A549 (cell line): ENCODE data around the gene SOD1. TPM values are rescaled to one million over a fixed set of nuclear protein-coding genes. Genes with fewer than 3 reads are reported as not detected.

Experiments used
- ATAC-seq, 2 experiments: fragments of 200-7000 bp in 1 of 2; fragments of >200 bp in 1 of 2; cut with Nextera tagmentation in 1 of 2; cut with Tn5 transposase in 1 of 2; 3 replicates each; pipeline versions ENCODE4 v1.8.0 to v1.9.1; 2018 to 2020; ENCODE audit warnings: mild to moderate bottlenecking in 1 of 2, moderate library complexity in 1 of 2
- CTCF ChIA-PET: fragments of 300-600 bp; sonication (Branson Sonifier 250); formaldehyde crosslinking; extraction: SDS; loops from one replicate; lab custom pipeline; 2021; ENCODE audit warnings: antibody characterized with exemption, inconsistent platforms; lab: Yijun Ruan, JAX
- POLR2A ChIA-PET: fragments of 350-600 bp; formaldehyde crosslinking; extraction: SDS; loops from one replicate; lab custom pipeline; 2021; ENCODE audit warnings: antibody characterized with exemption, inconsistent platforms; lab: Yijun Ruan, JAX
- DNase-seq, 2 experiments: peaks; one replicate each; pipeline versions ENCODE4 v3.0.0 to v3.0.0-alpha.2; 2011 to 2016; ENCODE audit warnings: low read depth in 1 of 2, low spot score in 1 of 2
- FAIRE-seq: peaks from 2 replicates; lab custom pipeline; 2011; peaks lifted over from hg19 to GRCh38; lab: Jason Lieb, UNC
- H3K27ac ChIP-seq, 2 experiments: fragments of >200 bp; sonication (Bioruptor Twin); formaldehyde crosslinking; 3 replicates each; pipeline ENCODE4 v1.5.1; 2016 to 2017
- H3K4me1 ChIP-seq: fragments of >200 bp; sonication (Bioruptor Twin); formaldehyde crosslinking; 3 replicates; pipeline ENCODE4 v1.6.1; 2016
- H3K4me2 ChIP-seq: fragments of >200 bp; sonication (Bioruptor Twin); formaldehyde crosslinking; 3 replicates; pipeline ENCODE4 v1.6.1; 2016
- H3K4me3 ChIP-seq: fragments of >200 bp; sonication (Bioruptor Twin); formaldehyde crosslinking; 3 replicates; pipeline ENCODE4 v1.5.1; 2016
- H3K9me3 ChIP-seq: fragments of >200 bp; sonication (Bioruptor Twin); formaldehyde crosslinking; 3 replicates; pipeline ENCODE4 v1.6.1; 2016
- BHLHE40 ChIP-seq: IDR thresholded peaks from 2 replicates; pipeline ENCODE4 v1.6.1; 2012; ENCODE audit warnings: low read depth, low read length, inconsistent platforms
- CEBPB ChIP-seq, 2 experiments: fragments of >200 bp in 1 of 2; sonication (Bioruptor Twin) in 1 of 2; formaldehyde crosslinking in 1 of 2; IDR thresholded peaks; 2 replicates each; pipeline ENCODE4 v1.6.1; 2012 to 2016
- FOSL2 ChIP-seq, 2 experiments: fragments of 450-650 bp in 1 of 2; fragments of >200 bp in 1 of 2; sonication (Bioruptor Twin) in 1 of 2; formaldehyde crosslinking; IDR thresholded peaks; 2 replicates each; pipeline versions ENCODE4 v1.5.0 to v1.6.1; 2016 to 2020; ENCODE audit warnings: mild to moderate bottlenecking in 1 of 2, moderate library complexity in 1 of 2
- FOXS1 ChIP-seq: fragments of 250-450 bp; sonication (Bioruptor Pico); IDR thresholded peaks from 2 replicates; pipeline ENCODE4 v1.5.0; 2020; ENCODE audit warnings: mild to moderate bottlenecking, moderate library complexity
- HOXB5 ChIP-seq: fragments of 250-450 bp; sonication (Bioruptor Pico); IDR thresholded peaks from 2 replicates; pipeline ENCODE4 v1.5.0; 2020; ENCODE audit warnings: mild to moderate bottlenecking, moderate library complexity
- JUN ChIP-seq, 2 experiments: fragments of >200 bp; sonication (Bioruptor Twin); formaldehyde crosslinking; IDR thresholded peaks; 2 replicates in 1 of 2; 3 replicates in 1 of 2; pipeline ENCODE4 v1.6.1; 2016 to 2017
- JUNB ChIP-seq: fragments of >200 bp; sonication (Bioruptor Twin); formaldehyde crosslinking; IDR thresholded peaks from 2 replicates; pipeline ENCODE4 v1.6.1; 2016
- MAFK ChIP-seq: fragments of 450-650 bp; IDR thresholded peaks from 2 replicates; pipeline ENCODE4 v1.6.1; 2014; ENCODE audit not compliant: partially characterized antibody
- MAZ ChIP-seq: fragments of 150-350 bp; IDR thresholded peaks from 2 replicates; pipeline ENCODE4 v1.6.1; 2014; ENCODE audit warnings: antibody characterized with exemption, low read depth, low read length, borderline replicate concordance
- NFE2L2 ChIP-seq: fragments of 150-350 bp; conservative IDR thresholded peaks from 2 replicates; pipeline ENCODE4 v1.6.1; 2014; ENCODE audit warnings: low read length
- NR3C1 ChIP-seq: fragments of >200 bp; sonication (Bioruptor Twin); formaldehyde crosslinking; IDR thresholded peaks from 3 replicates; pipeline ENCODE4 v1.6.1; 2017
- RARB ChIP-seq: fragments of 250-450 bp; sonication (Bioruptor Pico); IDR thresholded peaks from 2 replicates; pipeline ENCODE4 v1.8.0; 2021; ENCODE audit warnings: mild to moderate bottlenecking, moderate library complexity
- SREBF2 ChIP-seq: fragments of 450-650 bp; IDR thresholded peaks from 2 replicates; pipeline ENCODE4 v1.6.1; 2014; ENCODE audit warnings: mild to moderate bottlenecking, moderate library complexity
- TFCP2L1 ChIP-seq: fragments of 250-450 bp; sonication (Bioruptor Pico); IDR thresholded peaks from 2 replicates; pipeline ENCODE4 v1.5.0; 2021; ENCODE audit warnings: mild to moderate bottlenecking
- TP53 ChIP-seq: fragments of 250-450 bp; sonication (Bioruptor Pico); IDR thresholded peaks from 2 replicates; pipeline ENCODE4 v1.5.0; 2021; ENCODE audit warnings: mild to moderate bottlenecking, moderate library complexity
- ZSCAN20 ChIP-seq: fragments of 250-450 bp; sonication (Bioruptor Pico); IDR thresholded peaks from 2 replicates; pipeline ENCODE4 v1.8.0; 2022; ENCODE audit warnings: mild to moderate bottlenecking, moderate library complexity
- WGBS: methylation state at CpG from one replicate; pipeline ENCODE4 v1.1.6; 2017; ENCODE audit errors: missing lambda C conversion rate; 5-methylcytosine and 5-hydroxymethylcytosine counted together
- polyA plus RNA-seq, 4 experiments: library from polyadenylated mRNA; depleted of rRNA in 3 of 4; stranded (reverse); fragments of >200 nt; fragmentation: RNase III in 1 of 4; extraction: RNeasy Plus Mini Kit Qiagen cat#74134 plus additional on column Dnase treatment in 1 of 4; gene quantifications; 2 replicates in 3 of 4; 3 replicates in 1 of 4; pipeline ENCODE4 v1.2.3, GENCODE V29; 2011 to 2017
- TF ChIP-seq, protein P1 (sequence below): fragments of >200 bp; sonication (Bioruptor Twin); formaldehyde crosslinking; IDR thresholded peaks from 2 replicates; pipeline ENCODE4 v1.6.1; 2016
- TF ChIP-seq, protein P2 (sequence below): fragments of 250-450 bp; sonication (Bioruptor Pico); IDR thresholded peaks from 2 replicates; pipeline ENCODE4 v1.5.0; 2020; ENCODE audit warnings: low read depth, mild to moderate bottlenecking, moderate library complexity
- TF ChIP-seq, protein P3 (sequence below): fragments of 250-450 bp; sonication (Bioruptor Pico); IDR thresholded peaks from 2 replicates; pipeline ENCODE4 v1.5.0; 2021; ENCODE audit warnings: mild to moderate bottlenecking, moderate library complexity, borderline replicate concordance
- TF ChIP-seq, protein P4 (sequence below): fragments of >200 bp; sonication (Bioruptor Twin); formaldehyde crosslinking; IDR thresholded peaks from 3 replicates; pipeline ENCODE4 v1.6.1; 2016
- TF ChIP-seq, protein P5 (sequence below): IDR thresholded peaks from 2 replicates; pipeline ENCODE4 v1.6.1; 2012
- TF ChIP-seq, protein P6 (sequence below): fragments of >200 bp; sonication (Bioruptor Twin); formaldehyde crosslinking; IDR thresholded peaks from 3 replicates; pipeline ENCODE4 v1.5.1; 2016
- TF ChIP-seq, protein P7 (sequence below): IDR thresholded peaks from 2 replicates; pipeline ENCODE4 v1.6.1; 2012

SOD1 gene
- polyA plus RNA-seq, 2 of the 4 experiments (the other 2 are of a cell fraction), result 488 to 551 TPM

DNA sequence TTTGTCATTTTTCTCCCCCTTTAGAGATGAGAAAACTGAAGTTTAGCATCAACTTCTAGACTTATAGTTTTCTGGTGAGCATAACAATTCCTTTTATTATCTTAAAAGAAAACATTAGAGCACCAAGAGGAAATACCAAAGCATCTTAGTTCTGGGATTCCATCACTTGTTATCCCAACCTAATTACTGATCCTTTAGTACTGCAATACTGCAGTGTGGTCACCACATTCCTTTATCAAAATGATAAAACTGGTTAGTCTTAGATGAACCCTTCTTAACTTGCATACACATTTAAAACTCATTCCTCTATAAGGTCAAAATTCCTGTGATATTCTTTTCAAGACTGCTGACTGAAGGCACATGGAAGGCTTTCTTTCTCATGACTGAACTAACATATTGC lies 23.1 kb downstream of the SOD1 start:
- H3K4me1 ChIP-seq, result no peaks in the 10 kb centered on the region
- ChIA-PET POLR2A (no interaction called here), CTCF (no interaction called here)
- no peaks in the 10 kb centered on the region for H3K9me3 ChIP-seq
- FAIRE-seq (no peak), ATAC-seq (no peak), DNase-seq (no peak)
- TF ChIP-seq ZSCAN20 (no peak), MAFK (no peak), MAZ (no peak), NR3C1 (no peak), FOXS1 (no peak), JUN (IDR thresholded peaks at IDR 0.05) (no peak), RARB (CRISPR knock-in tag) (no peak), JUNB (no peak), HOXB5 (CRISPR knock-in tag) (no peak), FOSL2 (IDR thresholded peaks at IDR 0.05) (no peak), FOSL2 (CRISPR knock-in tag; IDR thresholded peaks at IDR 0.05) (no peak)
- TF ChIP-seq, protein P1, sequence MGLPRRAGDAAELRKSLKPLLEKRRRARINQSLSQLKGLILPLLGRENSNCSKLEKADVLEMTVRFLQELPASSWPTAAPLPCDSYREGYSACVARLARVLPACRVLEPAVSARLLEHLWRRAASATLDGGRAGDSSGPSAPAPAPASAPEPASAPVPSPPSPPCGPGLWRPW, result no peak
- TF ChIP-seq, protein P2, sequence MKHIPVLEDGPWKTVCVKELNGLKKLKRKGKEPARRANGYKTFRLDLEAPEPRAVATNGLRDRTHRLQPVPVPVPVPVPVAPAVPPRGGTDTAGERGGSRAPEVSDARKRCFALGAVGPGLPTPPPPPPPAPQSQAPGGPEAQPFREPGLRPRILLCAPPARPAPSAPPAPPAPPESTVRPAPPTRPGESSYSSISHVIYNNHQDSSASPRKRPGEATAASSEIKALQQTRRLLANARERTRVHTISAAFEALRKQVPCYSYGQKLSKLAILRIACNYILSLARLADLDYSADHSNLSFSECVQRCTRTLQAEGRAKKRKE, result no peak
- TF ChIP-seq, protein P3, sequence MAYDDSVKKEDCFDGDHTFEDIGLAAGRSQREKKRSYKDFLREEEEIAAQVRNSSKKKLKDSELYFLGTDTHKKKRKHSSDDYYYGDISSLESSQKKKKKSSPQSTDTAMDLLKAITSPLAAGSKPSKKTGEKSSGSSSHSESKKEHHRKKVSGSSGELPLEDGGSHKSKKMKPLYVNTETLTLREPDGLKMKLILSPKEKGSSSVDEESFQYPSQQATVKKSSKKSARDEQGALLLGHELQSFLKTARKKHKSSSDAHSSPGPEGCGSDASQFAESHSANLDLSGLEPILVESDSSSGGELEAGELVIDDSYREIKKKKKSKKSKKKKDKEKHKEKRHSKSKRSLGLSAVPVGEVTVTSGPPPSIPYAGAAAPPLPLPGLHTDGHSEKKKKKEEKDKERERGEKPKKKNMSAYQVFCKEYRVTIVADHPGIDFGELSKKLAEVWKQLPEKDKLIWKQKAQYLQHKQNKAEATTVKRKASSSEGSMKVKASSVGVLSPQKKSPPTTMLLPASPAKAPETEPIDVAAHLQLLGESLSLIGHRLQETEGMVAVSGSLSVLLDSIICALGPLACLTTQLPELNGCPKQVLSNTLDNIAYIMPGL (CRISPR knock-in tag), result no peak
- TF ChIP-seq, protein P4, sequence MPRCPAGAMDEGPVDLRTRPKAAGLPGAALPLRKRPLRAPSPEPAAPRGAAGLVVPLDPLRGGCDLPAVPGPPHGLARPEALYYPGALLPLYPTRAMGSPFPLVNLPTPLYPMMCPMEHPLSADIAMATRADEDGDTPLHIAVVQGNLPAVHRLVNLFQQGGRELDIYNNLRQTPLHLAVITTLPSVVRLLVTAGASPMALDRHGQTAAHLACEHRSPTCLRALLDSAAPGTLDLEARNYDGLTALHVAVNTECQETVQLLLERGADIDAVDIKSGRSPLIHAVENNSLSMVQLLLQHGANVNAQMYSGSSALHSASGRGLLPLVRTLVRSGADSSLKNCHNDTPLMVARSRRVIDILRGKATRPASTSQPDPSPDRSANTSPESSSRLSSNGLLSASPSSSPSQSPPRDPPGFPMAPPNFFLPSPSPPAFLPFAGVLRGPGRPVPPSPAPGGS, result no peak
- TF ChIP-seq, protein P5, sequence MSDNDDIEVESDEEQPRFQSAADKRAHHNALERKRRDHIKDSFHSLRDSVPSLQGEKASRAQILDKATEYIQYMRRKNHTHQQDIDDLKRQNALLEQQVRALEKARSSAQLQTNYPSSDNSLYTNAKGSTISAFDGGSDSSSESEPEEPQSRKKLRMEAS, result no peak
- TF ChIP-seq, protein P6, sequence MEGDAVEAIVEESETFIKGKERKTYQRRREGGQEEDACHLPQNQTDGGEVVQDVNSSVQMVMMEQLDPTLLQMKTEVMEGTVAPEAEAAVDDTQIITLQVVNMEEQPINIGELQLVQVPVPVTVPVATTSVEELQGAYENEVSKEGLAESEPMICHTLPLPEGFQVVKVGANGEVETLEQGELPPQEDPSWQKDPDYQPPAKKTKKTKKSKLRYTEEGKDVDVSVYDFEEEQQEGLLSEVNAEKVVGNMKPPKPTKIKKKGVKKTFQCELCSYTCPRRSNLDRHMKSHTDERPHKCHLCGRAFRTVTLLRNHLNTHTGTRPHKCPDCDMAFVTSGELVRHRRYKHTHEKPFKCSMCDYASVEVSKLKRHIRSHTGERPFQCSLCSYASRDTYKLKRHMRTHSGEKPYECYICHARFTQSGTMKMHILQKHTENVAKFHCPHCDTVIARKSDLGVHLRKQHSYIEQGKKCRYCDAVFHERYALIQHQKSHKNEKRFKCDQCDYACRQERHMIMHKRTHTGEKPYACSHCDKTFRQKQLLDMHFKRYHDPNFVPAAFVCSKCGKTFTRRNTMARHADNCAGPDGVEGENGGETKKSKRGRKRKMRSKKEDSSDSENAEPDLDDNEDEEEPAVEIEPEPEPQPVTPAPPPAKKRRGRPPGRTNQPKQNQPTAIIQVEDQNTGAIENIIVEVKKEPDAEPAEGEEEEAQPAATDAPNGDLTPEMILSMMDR, result no peak
- no peak overlapping the region for H3K4me3 ChIP-seq
- no peak overlapping the region for H3K27ac ChIP-seq
- no peak overlapping the region for H3K4me2 ChIP-seq

DNA sequence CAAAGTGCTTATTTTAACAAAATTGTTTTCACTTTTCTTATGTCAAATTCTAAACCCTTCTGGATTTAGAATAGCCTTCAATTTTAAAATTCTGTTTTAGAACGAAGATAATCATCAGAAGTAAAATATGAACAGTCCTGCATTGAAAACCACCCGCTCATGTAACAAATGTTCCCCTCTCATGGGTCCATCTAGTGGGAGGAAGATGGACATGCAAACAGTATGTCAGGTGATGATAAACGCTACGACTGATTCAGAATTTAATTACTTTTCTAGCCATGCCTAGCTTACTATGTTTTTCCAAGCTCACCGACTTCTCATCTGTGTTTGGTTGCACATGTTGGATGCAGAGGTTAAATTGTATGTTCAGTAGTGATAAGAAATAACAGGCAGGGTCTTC lies 23.5 kb downstream of the SOD1 start:
- H3K27ac ChIP-seq, result no peak overlapping the region
- 93% methylated on average over 5 of the region's 5 CpGs for WGBS
- TF ChIP-seq SREBF2 (no peak), TP53 (CRISPR knock-in tag) (no peak), CEBPB (IDR thresholded peaks at IDR 0.05) (no peak), NFE2L2 (no peak), TFCP2L1 (CRISPR knock-in tag) (no peak), BHLHE40 (no peak), ZSCAN20 (no peak)
- TF ChIP-seq, protein P3 (CRISPR knock-in tag), result no peak
- TF ChIP-seq, protein P7, sequence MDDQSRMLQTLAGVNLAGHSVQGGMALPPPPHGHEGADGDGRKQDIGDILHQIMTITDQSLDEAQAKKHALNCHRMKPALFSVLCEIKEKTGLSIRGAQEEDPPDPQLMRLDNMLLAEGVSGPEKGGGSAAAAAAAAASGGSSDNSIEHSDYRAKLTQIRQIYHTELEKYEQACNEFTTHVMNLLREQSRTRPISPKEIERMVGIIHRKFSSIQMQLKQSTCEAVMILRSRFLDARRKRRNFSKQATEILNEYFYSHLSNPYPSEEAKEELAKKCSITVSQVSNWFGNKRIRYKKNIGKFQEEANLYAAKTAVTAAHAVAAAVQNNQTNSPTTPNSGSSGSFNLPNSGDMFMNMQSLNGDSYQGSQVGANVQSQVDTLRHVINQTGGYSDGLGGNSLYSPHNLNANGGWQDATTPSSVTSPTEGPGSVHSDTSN, result no peak
- TF ChIP-seq, protein P5, result no peak
- no peak overlapping the region for H3K4me3 ChIP-seq
- no peak overlapping the region for H3K4me2 ChIP-seq
- ATAC-seq, result no peak
- no peak for FAIRE-seq
- ChIA-PET POLR2A (no interaction called here), CTCF (no interaction called here)
- H3K4me1 ChIP-seq, result no peaks in the 10 kb centered on the region
- no peaks in the 10 kb centered on the region for H3K9me3 ChIP-seq
- no peak for DNase-seq
